B cell (primary cell): Measurements from ENCODE around the gene MS4A18.

Experiments
- CTCF ChIP-seq: fragments of 200-600 bp; IDR thresholded peaks from one replicate; pipeline ENCODE4 v1.8.0; 2022; ENCODE audit warnings: antibody characterized with exemption, mild to moderate bottlenecking
- EZH2 ChIP-seq: IDR thresholded peaks from 2 replicates; pipeline ENCODE4 v1.6.1; 2012; ENCODE audit warnings: borderline replicate concordance, low read depth, mild to moderate bottlenecking, moderate library complexity, low read length; ENCODE audit not compliant: insufficient read depth, poor library complexity, severe bottlenecking

- TF ChIP-seq CTCF = no peak
- no peak for TF ChIP-seq EZH2
Observed at GRCh38 chr11:60792521-60792920, 68.0 kb downstream of the MS4A18 start.
